HG03060 (cell line): ENCODE data around the gene TTLL9.

ENCODE experiments used
- ATAC-seq: cut with Tn5 transposase; IDR thresholded peaks from one replicate; pipeline ENCODE4 v1.9.1; 2021; ENCODE audit warnings: low read depth, moderate number of reproducible peaks; ENCODE audit not compliant: unreplicated experiment

The TTLL9 gene

GRCh38 chr20:31835977-31836852, 34.2 kb upstream of the TTLL9 start:
- ATAC-seq = no peak

- no peak for ATAC-seq
These were observed 33.4 kb upstream of the TTLL9 start for GRCh38 chr20:31836853-31837608.

- ATAC-seq = no peak
These were observed 32.5 kb upstream of the TTLL9 start for GRCh38 chr20:31837896-31838397.

- ATAC-seq = no peak
These were observed 31.7 kb upstream of the TTLL9 start for GRCh38 chr20:31838646-31839292.

GRCh38 chr20:31839782-31840487, 30.5 kb upstream of the TTLL9 start:
- no peak for ATAC-seq

- no peak for ATAC-seq
These were observed 29.3 kb upstream of the TTLL9 start for GRCh38 chr20:31840906-31841816.

- ATAC-seq = no peak
These were observed 28.5 kb upstream of the TTLL9 start for GRCh38 chr20:31841928-31842327.

- ATAC-seq = no peak
These were observed 27.8 kb upstream of the TTLL9 start for GRCh38 chr20:31842471-31843157.

GRCh38 chr20:31843288-31843687, 27.1 kb upstream of the TTLL9 start:
- no peak for ATAC-seq

- ATAC-seq = no peak
These were observed 26.6 kb upstream of the TTLL9 start for GRCh38 chr20:31843881-31844280.

GRCh38 chr20:31844737-31845299, 25.6 kb upstream of the TTLL9 start:
- ATAC-seq = no peak

GRCh38 chr20:31845300-31845863, 25.1 kb upstream of the TTLL9 start, which contains the start of gene FOXS1:
Gene FOXS1 (minus strand): TSS chr20:31845604. CDS start chr20:31845542, 62 bp downstream.
- no peak for ATAC-seq

- ATAC-seq = no peak
These were observed 23.7 kb upstream of the TTLL9 start for GRCh38 chr20:31846793-31847138.

- no peak for ATAC-seq
These were observed 22.1 kb upstream of the TTLL9 start for GRCh38 chr20:31848088-31848999.

GRCh38 chr20:31849306-31849930, 21.0 kb upstream of the TTLL9 start:
- no peak for ATAC-seq

- ATAC-seq = no peak
These were observed 19.0 kb upstream of the TTLL9 start for GRCh38 chr20:31851240-31851955.
